Gastrocnemius medialis (tissue), 4 donors: ENCODE measurements around the gene IFIT1B. TPM values are rescaled to one million over a fixed set of nuclear protein-coding genes. Genes with fewer than 3 reads are reported as not detected.

Experiments
- ATAC-seq, 2 donors: fragments of 150-250 bp; one replicate each; pipeline ENCODE4 v1.9.1; 2016
- DNase-seq, 2 donors: peaks; one replicate each; pipeline ENCODE4 v3.0.0-alpha.2; 2019
- H3K27ac ChIP-seq, 4 donors: fragments of 200-600 bp; sonication (generic); 1 replicate in 1 of 4; 2 replicates in 3 of 4; pipeline ENCODE4 v1.5.1; 2016 to 2018; ENCODE audit warnings: mild to moderate bottlenecking in 2 of 4, moderate library complexity in 1 of 4
- H3K27me3 ChIP-seq, 3 donors: fragments of 200-600 bp; sonication (generic) in 2 of 3; 1 replicate in 1 of 3; 2 replicates in 2 of 3; pipeline versions ENCODE4 v1.5.1 to v1.6.0; 2016 to 2019; ENCODE audit warnings: mild to moderate bottlenecking in 1 of 3, moderate library complexity in 1 of 3
- H3K36me3 ChIP-seq, 2 donors: fragments of 200-600 bp; sonication (generic) in 1 of 2; one replicate each; pipeline ENCODE4 v1.5.1; 2017 to 2018
- H3K4me1 ChIP-seq, 2 donors: fragments of 200-600 bp; sonication (generic) in 1 of 2; one replicate each; pipeline ENCODE4 v1.5.1; 2016 to 2017; ENCODE audit warnings: mild to moderate bottlenecking in 2 of 2
- H3K4me3 ChIP-seq, 4 donors: fragments of 200-600 bp; sonication (generic) in 3 of 4; 1 replicate in 1 of 4; 2 replicates in 3 of 4; pipeline ENCODE4 v1.5.1; 2016 to 2019; ENCODE audit warnings: mild to moderate bottlenecking in 2 of 4
- H3K9me3 ChIP-seq, 3 donors: fragments of 200-600 bp; sonication (generic) in 2 of 3; 1 replicate in 1 of 3; 2 replicates in 2 of 3; pipeline ENCODE4 v1.5.1; 2016 to 2019
- POLR2A ChIP-seq, 2 donors: fragments of 450-650 bp; IDR thresholded peaks; one replicate each; pipeline ENCODE4 v1.6.1; 2017; ENCODE audit warnings: antibody characterized with exemption in 2 of 2, mild to moderate bottlenecking in 2 of 2, moderate library complexity in 2 of 2
- in situ Hi-C, 4 donors: fragments of 200-750 bp; cut with MboI; loops; one replicate each; pipeline versions ENCODE4 v1.15.0 to v1.8.0; 2017; ENCODE audit warnings: low sequenced_read_pairs in 4 of 4
- intact Hi-C: fragments of 100-400 bp; cut with DNase I; formaldehyde crosslinking; loops from one replicate; pipeline ENCODE4 v1.15.1; 2023; ENCODE audit warnings: low total_unique reads
- total RNA-seq, 4 donors: library from RNA; depleted of rRNA; stranded (reverse); fragments of >200 nt; gene quantifications; one replicate each; pipeline versions ENCODE4 v1.1.0 to v1.2.3, GENCODE V29; 2016
- TF ChIP-seq, protein P1 (sequence below), 5 experiments: fragments of 450-650 bp in 3 of 5; fragments of 200-600 bp in 2 of 5; sonication (generic) in 2 of 5; IDR thresholded peaks in 4 of 5; conservative IDR thresholded peaks in 1 of 5; 1 replicate in 4 of 5; 2 replicates in 1 of 5; pipeline ENCODE4 v1.5.1; 2016 to 2019; ENCODE audit warnings: antibody characterized with exemption in 5 of 5, mild to moderate bottlenecking in 3 of 5, moderate library complexity in 3 of 5

IFIT1B gene
- total RNA-seq, 4 donors from 2014 or later = not detected

DNA sequence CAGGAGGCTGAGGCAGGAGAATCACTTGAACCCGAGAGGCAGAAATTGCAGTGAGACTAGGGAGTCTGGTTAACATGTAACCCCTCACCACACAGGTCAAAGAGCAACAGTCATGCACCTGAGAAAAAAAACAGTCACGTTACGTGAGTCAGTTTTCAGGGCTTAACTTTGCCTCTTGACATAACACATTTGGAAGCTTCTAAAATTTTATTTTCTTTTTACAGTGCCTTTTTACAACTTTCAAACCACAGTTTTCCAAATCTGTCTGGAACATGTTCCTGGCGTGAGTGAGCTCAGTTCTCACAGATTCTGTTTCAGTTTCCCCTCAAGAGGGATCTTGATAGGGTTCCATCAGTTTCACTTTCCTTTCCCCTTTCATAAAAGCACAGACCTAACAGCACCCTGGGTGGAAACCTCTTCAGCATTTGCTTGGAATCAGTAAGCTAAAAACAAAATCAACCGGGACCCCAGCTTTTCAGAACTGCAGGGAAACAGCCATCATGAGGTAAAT, 45.7 kb upstream of the IFIT1B start:
- no peak for DNase-seq
- ATAC-seq = peak; percentile 41 to 59
- Histone ChIP-seq H3K27ac (peak overlapping the region; percentile 56 to 82 (median 72)), H3K27me3 (no peaks in the 10 kb centered on the region), H3K4me3 (peak overlapping the region; percentile 33 to 49 (median 42)), H3K36me3 (no peaks in the 10 kb centered on the region), H3K9me3 (no peaks in the 10 kb centered on the region), H3K4me1 (peaks cover 32 to 47% of the 10 kb centered on the region in 2 donors)
- intact Hi-C loops (no loop called here), in situ Hi-C loops (no loop called here)
- TF ChIP-seq POLR2A (IDR thresholded peaks at IDR 0.05) = no peak
- TF ChIP-seq, protein P1, sequence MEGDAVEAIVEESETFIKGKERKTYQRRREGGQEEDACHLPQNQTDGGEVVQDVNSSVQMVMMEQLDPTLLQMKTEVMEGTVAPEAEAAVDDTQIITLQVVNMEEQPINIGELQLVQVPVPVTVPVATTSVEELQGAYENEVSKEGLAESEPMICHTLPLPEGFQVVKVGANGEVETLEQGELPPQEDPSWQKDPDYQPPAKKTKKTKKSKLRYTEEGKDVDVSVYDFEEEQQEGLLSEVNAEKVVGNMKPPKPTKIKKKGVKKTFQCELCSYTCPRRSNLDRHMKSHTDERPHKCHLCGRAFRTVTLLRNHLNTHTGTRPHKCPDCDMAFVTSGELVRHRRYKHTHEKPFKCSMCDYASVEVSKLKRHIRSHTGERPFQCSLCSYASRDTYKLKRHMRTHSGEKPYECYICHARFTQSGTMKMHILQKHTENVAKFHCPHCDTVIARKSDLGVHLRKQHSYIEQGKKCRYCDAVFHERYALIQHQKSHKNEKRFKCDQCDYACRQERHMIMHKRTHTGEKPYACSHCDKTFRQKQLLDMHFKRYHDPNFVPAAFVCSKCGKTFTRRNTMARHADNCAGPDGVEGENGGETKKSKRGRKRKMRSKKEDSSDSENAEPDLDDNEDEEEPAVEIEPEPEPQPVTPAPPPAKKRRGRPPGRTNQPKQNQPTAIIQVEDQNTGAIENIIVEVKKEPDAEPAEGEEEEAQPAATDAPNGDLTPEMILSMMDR (IDR thresholded peaks at IDR 0.05 in 4 of 5, conservative IDR thresholded peaks at IDR 0.05 in 1 of 5) = no peak

DNA sequence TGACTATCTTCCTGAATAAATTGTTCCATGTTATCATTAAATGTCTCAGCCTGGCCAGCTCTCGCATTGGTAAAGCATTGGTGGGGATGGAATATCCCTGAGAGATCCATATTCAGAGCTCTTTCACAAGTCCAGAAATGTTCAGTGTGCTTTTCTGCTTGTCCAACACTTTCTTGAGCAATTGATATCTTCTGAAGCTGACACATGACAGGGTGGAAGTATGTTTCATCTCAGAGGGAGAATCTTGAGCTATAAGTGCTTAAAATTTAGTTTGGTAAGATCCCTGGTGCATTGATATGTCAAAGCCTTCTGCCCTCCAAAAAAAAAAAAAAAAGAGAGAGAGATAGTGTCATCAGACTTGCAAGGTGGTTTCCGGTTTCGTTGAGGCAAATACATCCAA, 42.6 kb upstream of the IFIT1B start:
- Histone ChIP-seq H3K4me3 (no peak overlapping the region), H3K9me3 (no peaks in the 10 kb centered on the region), H3K4me1 (peaks cover 16 to 37% of the 10 kb centered on the region in 2 donors), H3K27me3 (no peaks in the 10 kb centered on the region), H3K27ac (peak overlapping the region in 1 of 4 donors; percentile 13), H3K36me3 (no peaks in the 10 kb centered on the region)
- TF ChIP-seq, protein P1 (IDR thresholded peaks at IDR 0.05 in 4 of 5, conservative IDR thresholded peaks at IDR 0.05 in 1 of 5) = no peak
- TF ChIP-seq POLR2A (IDR thresholded peaks at IDR 0.05) = no peak
- ATAC-seq (no peak), DNase-seq (no peak)
- intact Hi-C loops (loop anchor here (5.0 kb wide), 1 partner anchor 38 kb away; no protein-coding TSS in a partner anchor), in situ Hi-C loops (no loop called here)

DNA sequence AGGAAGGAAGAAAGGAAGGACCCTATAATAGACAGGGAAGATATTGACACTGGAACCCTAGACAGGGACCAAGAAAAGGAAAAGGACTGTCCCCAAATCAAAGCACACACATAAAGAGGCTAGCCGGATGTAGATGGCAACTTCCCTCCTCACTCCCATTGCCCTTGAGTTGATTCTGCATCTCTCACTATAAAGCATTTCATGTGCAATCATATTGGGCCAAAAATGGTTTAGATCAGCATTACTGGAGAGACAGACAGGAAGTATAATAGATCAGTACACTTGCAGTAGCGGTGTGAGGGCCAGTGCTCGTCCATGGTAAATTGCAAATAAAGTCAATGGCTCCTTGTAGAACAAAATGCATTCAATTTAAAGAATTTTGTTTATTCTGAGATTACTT, 41.6 kb upstream of the IFIT1B start:
- no peak for DNase-seq
- no peak for TF ChIP-seq POLR2A (IDR thresholded peaks at IDR 0.05)
- TF ChIP-seq, protein P1 (IDR thresholded peaks at IDR 0.05 in 4 of 5, conservative IDR thresholded peaks at IDR 0.05 in 1 of 5) = no peak
- Histone ChIP-seq H3K9me3 (no peaks in the 10 kb centered on the region), H3K27me3 (no peaks in the 10 kb centered on the region), H3K4me1 (peaks cover 16 to 31% of the 10 kb centered on the region in 2 donors), H3K4me3 (no peak overlapping the region), H3K36me3 (no peaks in the 10 kb centered on the region), H3K27ac (no peak overlapping the region)
- in situ Hi-C loops (no loop called here), intact Hi-C loops (loop anchor here (5.0 kb wide), 1 partner anchor 39 kb away; no protein-coding TSS in a partner anchor)
- no peak for ATAC-seq

DNA sequence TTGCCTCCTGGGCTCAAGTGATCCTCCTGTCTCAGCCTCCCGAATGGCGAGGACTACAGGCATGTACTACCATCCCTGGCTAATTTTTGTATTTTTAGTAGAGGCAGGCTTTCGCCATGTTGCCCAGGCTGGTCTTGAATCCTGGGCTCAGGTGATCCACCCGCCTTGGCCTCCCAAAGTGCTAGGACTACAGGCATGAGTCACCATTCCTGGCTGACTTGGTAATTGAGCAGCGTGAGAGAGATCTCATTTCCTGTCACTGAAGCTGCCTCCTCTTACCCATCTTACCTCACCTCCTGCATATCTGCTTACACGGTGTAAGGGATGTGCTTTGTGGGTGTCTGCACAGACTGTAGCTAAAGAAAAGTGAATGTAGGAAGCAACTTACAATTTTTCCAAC, 40.4 kb upstream of the IFIT1B start:
- peaks cover 16 to 25% of the 10 kb centered on the region in 2 donors for H3K4me1 ChIP-seq
- in situ Hi-C loops (no loop called here), intact Hi-C loops (loop anchor here (5.0 kb wide), 1 partner anchor 40 kb away; no protein-coding TSS in a partner anchor)
- ATAC-seq (peak; percentile 96), DNase-seq (peak; percentile 35 to 67)
- H3K27ac ChIP-seq = peak overlapping the region in 3 of 4 donors; percentile 2 to 45 (median 28)
- H3K4me3 ChIP-seq = no peak overlapping the region
- TF ChIP-seq POLR2A (IDR thresholded peaks at IDR 0.05) = no peak
- TF ChIP-seq, protein P1 (IDR thresholded peaks at IDR 0.05 in 4 of 5, conservative IDR thresholded peaks at IDR 0.05 in 1 of 5) = no peak
- H3K9me3 ChIP-seq = no peaks in the 10 kb centered on the region
- H3K36me3 ChIP-seq = no peaks in the 10 kb centered on the region
- no peaks in the 10 kb centered on the region for H3K27me3 ChIP-seq
